Neuronal stem cell (in vitro differentiated cells): ENCODE results near the gene EEA1.

Source experiments
- DNase-seq: peaks from one replicate; pipeline ENCODE4 v3.0.0-alpha.2; 2013; ENCODE audit warnings: low spot score
- H2AFZ ChIP-seq: one replicate; pipeline ENCODE4 v1.6.1; 2013; ENCODE audit warnings: mild to moderate bottlenecking, low read length, inconsistent platforms
- H2AK5ac ChIP-seq: 2 replicates; pipeline ENCODE4 v1.6.1; 2013; ENCODE audit warnings: low read depth, mild to moderate bottlenecking, inconsistent platforms, low read length, moderate library complexity, mixed read lengths
- H2BK120ac ChIP-seq: 2 replicates; pipeline ENCODE4 v1.6.1; 2013; ENCODE audit warnings: low read depth, mild to moderate bottlenecking, inconsistent platforms, low read length, moderate library complexity, mixed read lengths
- H2BK12ac ChIP-seq: one replicate; pipeline ENCODE4 v1.6.1; 2013; ENCODE audit warnings: low read length, inconsistent platforms
- H2BK15ac ChIP-seq: 2 replicates; pipeline ENCODE4 v1.6.1; 2013; ENCODE audit warnings: mild to moderate bottlenecking, low read length, inconsistent platforms, mixed read lengths
- H2BK5ac ChIP-seq: one replicate; pipeline ENCODE4 v1.6.1; 2013; ENCODE audit warnings: inconsistent platforms, mild to moderate bottlenecking, low read length, moderate library complexity
- H3K14ac ChIP-seq: one replicate; pipeline ENCODE4 v1.6.1; 2013; ENCODE audit warnings: low read length, inconsistent platforms
- H3K18ac ChIP-seq: 2 replicates; pipeline ENCODE4 v1.6.1; 2013; ENCODE audit warnings: low read length, inconsistent platforms
- H3K23ac ChIP-seq: 2 replicates; pipeline ENCODE4 v1.6.1; 2013; ENCODE audit warnings: low read depth, mild to moderate bottlenecking, mixed read lengths, low read length, inconsistent platforms; ENCODE audit not compliant: poor library complexity
- H3K27ac ChIP-seq: replicated peaks from 3 replicates; pipeline ENCODE4 v1.5.1; 2013; ENCODE audit warnings: low read length, inconsistent platforms
- H3K27me3 ChIP-seq, 3 experiments: 2 replicates each; pipeline ENCODE4 v1.6.1; 2013; ENCODE audit warnings: low read length in 3 of 3, mild to moderate bottlenecking in 2 of 3, inconsistent platforms in 1 of 3, low read depth in 1 of 3, mixed read lengths in 1 of 3, moderate library complexity in 1 of 3; ENCODE audit not compliant: control insufficient read depth in 3 of 3, insufficient read depth in 3 of 3
- H3K36me3 ChIP-seq, 2 donors: replicated peaks in 1 of 2; 2 replicates each; pipeline ENCODE4 v1.6.1; 2013; ENCODE audit warnings: low read length in 2 of 2; ENCODE audit not compliant: control insufficient read depth in 2 of 2, insufficient read depth in 2 of 2
- H3K4ac ChIP-seq: 2 replicates; pipeline ENCODE4 v1.6.1; 2013; ENCODE audit warnings: inconsistent platforms, mild to moderate bottlenecking, low read length, moderate library complexity
- H3K4me1 ChIP-seq, 2 donors: 1 replicate in 1 of 2; 2 replicates in 1 of 2; pipeline ENCODE4 v1.6.1; 2013; ENCODE audit warnings: low read length in 2 of 2, low read depth in 1 of 2; ENCODE audit not compliant: control insufficient read depth in 2 of 2, insufficient read depth in 1 of 2
- H3K4me2 ChIP-seq: one replicate; pipeline ENCODE4 v1.6.1; 2013; ENCODE audit warnings: mild to moderate bottlenecking, low read length, inconsistent platforms; ENCODE audit not compliant: insufficient read depth, poor library complexity, severe bottlenecking
- H3K4me3 ChIP-seq, 2 donors: 2 replicates each; pipeline ENCODE4 v1.5.1; 2013; ENCODE audit warnings: low read length in 2 of 2, mild to moderate bottlenecking in 2 of 2, inconsistent platforms in 1 of 2, moderate library complexity in 1 of 2
- H3K79me1 ChIP-seq: one replicate; pipeline ENCODE4 v1.6.1; 2013; ENCODE audit warnings: low read depth, mild to moderate bottlenecking, inconsistent platforms, low read length, moderate library complexity
- H3K9ac ChIP-seq: one replicate; pipeline ENCODE4 v1.6.1; 2013; ENCODE audit warnings: mild to moderate bottlenecking, low read depth, low read length, inconsistent platforms; ENCODE audit not compliant: poor library complexity
- H3K9me3 ChIP-seq, 2 donors: replicated peaks in 1 of 2; 2 replicates each; pipeline versions ENCODE3 to v1.6.1; 2013; ENCODE audit warnings: low read length in 2 of 2, mild to moderate bottlenecking in 2 of 2, inconsistent platforms in 1 of 2, low read depth in 1 of 2, mixed read lengths in 1 of 2, moderate library complexity in 1 of 2; ENCODE audit not compliant: control insufficient read depth in 2 of 2, insufficient read depth in 1 of 2
- H4K8ac ChIP-seq: one replicate; pipeline ENCODE4 v1.6.1; 2013; ENCODE audit warnings: low read depth, mild to moderate bottlenecking, inconsistent platforms, low read length, moderate library complexity
- H4K91ac ChIP-seq: one replicate; pipeline ENCODE4 v1.6.1; 2013; ENCODE audit warnings: low read length, low read depth, mild to moderate bottlenecking, inconsistent platforms; ENCODE audit not compliant: poor library complexity
- WGBS, 2 donors: extraction: QIAGEN DNeasy Blood & Tissue Kit; methylation state at CpG; one replicate each; pipeline ENCODE4 v1.1.7; 2013; ENCODE audit warnings: missing lambda C conversion rate in 2 of 2, mixed read lengths in 1 of 2; ENCODE audit not compliant: insufficient read length in 2 of 2, insufficient replicate concordance in 1 of 2; ENCODE audit errors: extremely low coverage in 2 of 2; 5-methylcytosine and 5-hydroxymethylcytosine counted together

The EEA1 gene

DNA sequence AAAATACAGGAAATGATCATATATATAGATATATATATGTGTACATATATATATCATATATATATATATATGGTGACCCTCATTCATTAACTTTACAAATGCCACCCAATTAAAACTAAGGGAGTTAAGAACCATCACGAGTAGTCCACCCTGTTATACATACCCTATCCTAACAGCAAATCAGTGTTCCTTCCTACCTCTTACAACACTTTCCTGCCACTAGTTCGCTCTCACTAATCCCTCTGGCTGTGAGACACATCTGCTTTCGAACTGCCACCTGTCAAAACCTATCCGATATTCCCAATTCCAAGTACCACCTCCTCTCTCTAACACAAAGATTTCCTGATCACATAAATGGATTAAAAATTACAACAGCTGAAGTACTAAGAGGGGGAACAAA lies 100.5 kb downstream of the EEA1 start:
- Histone ChIP-seq H3K27ac (no peak overlapping the region), H4K91ac (no peak overlapping the region), H3K9ac (no peak overlapping the region), H3K14ac (no peak overlapping the region), H3K27me3 (no peaks in the 10 kb centered on the region), H3K4me3 (no peak overlapping the region), H3K23ac (no peak overlapping the region), H3K36me3 (peaks cover 0 to 43% of the 10 kb centered on the region in 2 donors), H2AFZ (no peak overlapping the region), H2BK15ac (no peak overlapping the region), H2BK12ac (no peak overlapping the region), H4K8ac (no peak overlapping the region), H3K9me3 (no peaks in the 10 kb centered on the region), H2BK120ac (no peak overlapping the region), H3K4me1 (no peaks in the 10 kb centered on the region), H3K18ac (no peak overlapping the region), H3K4me2 (no peak overlapping the region), H2AK5ac (no peak overlapping the region), H3K4ac (no peak overlapping the region), H3K79me1 (no peaks in the 10 kb centered on the region), H2BK5ac (no peak overlapping the region)
- no peak for DNase-seq
- no CpG with 5 or more reads among the region's 4 CpGs for WGBS, 2 donors

DNA sequence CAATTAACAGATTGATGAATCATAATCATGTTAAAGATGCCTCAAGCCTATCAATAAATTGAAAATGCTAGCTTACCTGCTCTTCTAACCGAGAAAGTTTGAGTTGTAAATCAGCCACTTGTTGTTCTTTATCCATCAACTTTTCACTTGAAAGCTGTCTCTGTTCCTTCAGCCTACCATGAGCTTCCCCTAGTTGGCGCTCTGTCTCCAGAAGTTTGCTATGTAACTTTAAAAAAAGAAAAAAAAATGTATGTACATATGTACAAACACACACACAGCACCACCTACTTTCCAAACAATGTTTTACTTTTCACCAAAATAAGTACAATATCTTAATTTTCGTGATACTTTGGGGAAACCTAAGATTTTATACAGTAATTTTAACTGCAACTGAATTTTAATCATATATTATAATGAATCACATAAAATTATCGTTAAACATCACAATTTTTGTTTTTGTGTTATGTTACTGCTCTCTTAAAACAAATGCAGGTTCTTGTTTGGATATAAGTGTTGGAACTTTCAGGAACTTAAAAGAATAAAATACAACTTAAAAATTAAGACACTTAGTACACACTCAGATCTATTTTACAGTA lies 101.2 kb downstream of the EEA1 start:
- Histone ChIP-seq H3K4ac (no peak overlapping the region), H3K23ac (no peak overlapping the region), H2BK12ac (no peak overlapping the region), H3K9ac (no peak overlapping the region), H3K9me3 (no peaks in the 10 kb centered on the region), H3K4me2 (no peak overlapping the region), H2AK5ac (no peak overlapping the region), H3K4me3 (no peak overlapping the region), H4K91ac (no peak overlapping the region), H3K14ac (no peak overlapping the region), H2BK5ac (no peak overlapping the region), H3K27me3 (no peaks in the 10 kb centered on the region), H3K18ac (no peak overlapping the region), H4K8ac (no peak overlapping the region), H3K79me1 (no peaks in the 10 kb centered on the region), H3K4me1 (no peaks in the 10 kb centered on the region), H3K36me3 (peaks cover 0 to 43% of the 10 kb centered on the region in 2 donors), H2BK120ac (no peak overlapping the region), H3K27ac (no peak overlapping the region), H2BK15ac (no peak overlapping the region), H2AFZ (no peak overlapping the region)
- no CpG with 5 or more reads among the region's 4 CpGs for WGBS, 2 donors
- peak; percentile 8 for DNase-seq

DNA sequence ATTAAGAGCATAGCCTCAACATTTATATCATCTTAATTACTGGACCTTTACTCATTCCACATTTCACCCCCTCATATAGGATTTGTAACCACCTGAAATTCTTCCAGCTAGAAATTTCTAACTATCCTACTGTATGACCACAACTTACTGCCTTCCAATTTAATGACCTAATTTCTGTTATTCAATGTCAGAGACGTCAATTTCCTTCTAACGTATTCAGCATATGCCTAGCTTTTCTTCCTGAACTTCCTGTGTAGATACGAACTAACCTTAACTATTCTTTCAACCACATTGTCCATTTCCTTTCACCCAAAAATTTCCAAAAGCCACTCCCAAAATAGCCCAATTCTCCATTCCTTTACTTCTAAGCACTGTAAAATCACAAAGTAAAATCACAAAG lies 108.0 kb downstream of the EEA1 start:
- no peak overlapping the region for H4K8ac ChIP-seq
- no peak overlapping the region for H2BK15ac ChIP-seq
- no peak overlapping the region for H3K18ac ChIP-seq
- H3K14ac ChIP-seq: no peak overlapping the region
- WGBS, 2 donors: 100% methylated on average over 1 of the region's 3 CpGs; no CpG with 5 or more reads in 1 of the 2 donors
- H3K4ac ChIP-seq: no peak overlapping the region
- no peak overlapping the region for H3K4me2 ChIP-seq
- H3K27ac ChIP-seq: no peak overlapping the region
- peaks cover 0 to 54% of the 10 kb centered on the region in 2 donors for H3K36me3 ChIP-seq
- DNase-seq: no peak
- no peaks in the 10 kb centered on the region for H3K79me1 ChIP-seq
- no peak overlapping the region for H4K91ac ChIP-seq
- H2BK12ac ChIP-seq: no peak overlapping the region
- H3K9me3 ChIP-seq: no peaks in the 10 kb centered on the region
- no peak overlapping the region for H2AK5ac ChIP-seq
- H2BK5ac ChIP-seq: no peak overlapping the region
- H2AFZ ChIP-seq: no peak overlapping the region
- H3K27me3 ChIP-seq: no peaks in the 10 kb centered on the region
- no peak overlapping the region for H2BK120ac ChIP-seq
- no peak overlapping the region for H3K9ac ChIP-seq
- no peaks in the 10 kb centered on the region for H3K4me1 ChIP-seq
- H3K23ac ChIP-seq: no peak overlapping the region
- no peak overlapping the region for H3K4me3 ChIP-seq

DNA sequence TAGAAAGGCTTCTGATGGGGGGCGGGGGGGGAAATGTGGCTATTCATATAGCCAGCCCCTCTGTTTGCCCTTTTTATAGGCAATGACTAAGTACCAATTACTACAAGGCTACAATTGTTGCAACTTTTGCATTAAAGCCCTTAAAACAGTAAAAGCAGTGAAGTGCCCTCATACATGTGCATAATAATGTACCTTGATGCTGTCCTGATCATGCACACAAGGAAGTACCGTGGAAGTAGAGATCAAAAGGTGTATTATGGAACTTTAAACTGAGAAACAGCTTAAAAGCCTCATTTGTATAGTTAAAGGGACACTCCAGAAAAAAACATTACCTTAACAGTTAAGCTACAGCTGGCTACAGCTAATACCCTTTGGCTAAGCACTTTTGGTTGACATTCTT lies 114.5 kb downstream of the EEA1 start:
- no peak overlapping the region for H3K9ac ChIP-seq
- H3K4ac ChIP-seq: no peak overlapping the region
- no peak for DNase-seq
- no peak overlapping the region for H3K14ac ChIP-seq
- no peak overlapping the region for H2AFZ ChIP-seq
- no peak overlapping the region for H2BK120ac ChIP-seq
- no peak overlapping the region for H2AK5ac ChIP-seq
- no peak overlapping the region for H2BK5ac ChIP-seq
- H3K27ac ChIP-seq: no peak overlapping the region
- no peak overlapping the region for H2BK12ac ChIP-seq
- no peaks in the 10 kb centered on the region for H3K79me1 ChIP-seq
- no peak overlapping the region for H4K91ac ChIP-seq
- WGBS, 2 donors: no CpG with 5 or more reads among the region's 2 CpGs
- no peaks in the 10 kb centered on the region for H3K4me1 ChIP-seq
- no peak overlapping the region for H3K18ac ChIP-seq
- H4K8ac ChIP-seq: no peak overlapping the region
- H3K27me3 ChIP-seq: no peaks in the 10 kb centered on the region
- no peak overlapping the region for H3K4me2 ChIP-seq
- peaks cover 0 to 56% of the 10 kb centered on the region in 2 donors for H3K36me3 ChIP-seq
- H3K4me3 ChIP-seq: no peak overlapping the region
- H3K9me3 ChIP-seq: no peaks in the 10 kb centered on the region
- no peak overlapping the region for H3K23ac ChIP-seq
- H2BK15ac ChIP-seq: no peak overlapping the region
